ENCODE measurements around the gene PDP2. TPM values are rescaled to one million over a fixed set of nuclear protein-coding genes. Genes with fewer than 3 reads are reported as not detected.

The PDP2 gene
- total and polyA plus RNA-seq, 10 donors = 1.0 to 9.6 (median 5.6) TPM

DNA sequence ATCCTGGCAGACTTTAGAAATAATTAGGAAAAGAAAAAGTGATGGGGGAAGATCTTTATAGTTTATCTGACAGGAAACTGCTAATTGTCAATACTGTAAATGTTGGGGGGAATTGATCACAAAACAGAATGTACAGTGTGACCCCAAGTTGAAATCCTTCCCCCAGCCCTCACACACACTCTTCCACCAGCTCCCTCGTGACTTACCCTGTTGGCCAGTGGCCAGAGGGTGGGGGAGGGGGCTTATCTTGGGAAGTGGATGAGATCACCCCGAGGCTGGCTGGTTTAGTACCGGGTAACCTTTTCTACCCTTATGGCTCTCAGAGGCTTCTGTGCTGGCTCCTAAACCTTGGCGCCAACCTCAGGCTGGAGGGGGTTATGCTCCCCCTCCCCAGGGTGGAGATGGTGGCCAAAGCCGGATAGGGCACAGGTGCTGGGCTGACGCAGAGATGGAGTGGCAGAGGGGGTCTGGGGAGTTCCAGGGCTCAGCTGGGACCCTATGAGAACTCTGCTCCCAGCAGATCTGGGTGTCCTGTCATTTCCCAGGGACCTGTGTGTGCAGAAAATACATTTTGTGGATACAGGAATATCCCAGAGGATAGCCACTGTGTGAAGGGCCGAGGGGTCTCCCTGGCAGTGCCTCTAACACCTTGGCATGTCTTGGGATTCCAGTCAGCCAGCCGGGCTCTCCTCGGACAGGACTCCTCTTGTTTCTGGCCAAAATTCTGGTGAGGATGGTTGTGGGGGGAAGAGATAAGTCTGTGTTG, 19.8 kb downstream of the PDP2 start:
- intact Hi-C loops (cut with DNase I; ENCODE audit: low total_unique reads) = no loop called here
- peak overlapping the region in 4 of 8 donors; percentile 22 to 39 (median 34) for H3K27ac ChIP-seq
- H3K4me1 ChIP-seq = peaks cover 0 to 16% (median 7%) of the 10 kb centered on the region in 6 donors
- no peak for DNase-seq
- 46 to 56% (median 52%) methylated on average over 6 to 9 of the region's 9 CpGs for WGBS, 5 donors
- no peaks in the 10 kb centered on the region for H3K36me3 ChIP-seq
- TF ChIP-seq POLR2AphosphoS5 (IDR thresholded peaks at IDR 0.05) (no peak), CTCF (IDR thresholded peaks at IDR 0.05 in 8 of 11, conservative IDR thresholded peaks at IDR 0.05 in 3 of 11) (no peak), POLR2A (IDR thresholded peaks at IDR 0.05) (no peak)
- no peaks in the 10 kb centered on the region for H3K9me3 ChIP-seq
- no peak overlapping the region for H3K4me3 ChIP-seq
- no peaks in the 10 kb centered on the region for H3K27me3 ChIP-seq (replicated peaks in 1 of 7)

DNA sequence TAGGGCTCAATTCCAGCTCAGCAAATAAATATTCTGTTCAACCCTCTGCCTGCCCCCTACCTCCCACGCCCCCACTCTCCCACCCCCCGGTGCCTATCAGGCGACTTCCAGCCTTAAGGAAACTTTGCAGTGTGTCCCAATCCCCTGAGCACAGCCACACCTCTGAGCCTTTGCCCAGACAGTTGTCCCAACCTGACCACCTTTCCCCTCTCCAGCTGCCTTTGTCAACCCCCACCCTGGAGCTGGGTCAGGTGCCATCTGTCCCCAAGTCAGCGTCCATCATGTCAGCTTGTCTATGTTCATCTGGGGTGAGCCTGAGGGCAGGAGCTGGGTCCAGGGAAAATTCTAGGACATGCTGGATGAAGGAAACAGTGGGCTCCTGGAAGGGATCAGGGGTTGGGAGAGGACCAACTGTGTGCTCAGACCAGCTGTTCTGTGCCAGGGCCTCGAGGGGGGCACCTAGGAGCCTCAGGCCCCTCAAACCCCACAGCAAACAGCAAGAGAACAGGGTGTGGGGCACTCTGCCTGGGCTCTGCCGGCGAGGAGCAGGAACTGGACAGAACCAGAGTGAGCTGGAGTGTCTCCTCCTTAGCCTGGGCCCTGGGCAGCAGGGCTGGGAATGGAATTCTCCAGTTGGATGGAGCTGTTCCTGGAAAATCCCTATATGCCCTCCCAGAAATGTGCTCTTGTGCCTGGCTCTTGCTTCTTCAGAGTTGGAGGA, 20.6 kb downstream of the PDP2 start:
- DNase-seq = no peak
- Histone ChIP-seq H3K27ac (peak overlapping the region in 4 of 8 donors; percentile 22 to 57 (median 42)), H3K9me3 (no peaks in the 10 kb centered on the region), H3K4me3 (no peak overlapping the region), H3K36me3 (no peaks in the 10 kb centered on the region), H3K4me1 (peaks cover 0 to 16% (median 7%) of the 10 kb centered on the region in 6 donors), H3K27me3 (replicated peaks in 1 of 7) (no peaks in the 10 kb centered on the region)
- intact Hi-C loops (cut with DNase I; ENCODE audit: low total_unique reads) = no loop called here
- no peak for TF ChIP-seq CTCF (IDR thresholded peaks at IDR 0.05 in 8 of 11, conservative IDR thresholded peaks at IDR 0.05 in 3 of 11)
- no peak for TF ChIP-seq POLR2AphosphoS5 (IDR thresholded peaks at IDR 0.05)
- TF ChIP-seq POLR2A (IDR thresholded peaks at IDR 0.05) = no peak
- WGBS, 5 donors = 58 to 80% (median 73%) methylated on average over 5 to 7 of the region's 7 CpGs

DNA sequence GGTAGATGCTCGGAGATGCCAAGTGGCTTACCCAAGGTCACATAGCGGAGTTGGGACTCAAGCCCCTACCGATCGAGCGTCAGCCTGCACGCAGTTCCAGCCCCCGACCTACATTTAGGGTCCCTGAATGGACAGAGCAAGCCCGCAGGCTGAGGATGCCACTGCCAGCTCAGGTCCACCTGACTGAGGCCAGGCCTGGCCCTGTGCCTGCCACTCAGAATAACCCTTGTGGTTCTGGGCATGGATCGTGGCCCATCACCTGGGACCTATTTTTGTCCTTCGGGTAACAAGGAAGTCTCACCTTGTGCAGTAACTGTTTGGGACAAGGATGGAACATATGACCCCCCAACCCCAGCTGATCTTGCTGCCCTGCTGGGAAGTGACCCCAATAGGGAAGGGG, 21.3 kb downstream of the PDP2 start:
- TF ChIP-seq POLR2A (IDR thresholded peaks at IDR 0.05) = no peak
- no peak for TF ChIP-seq CTCF (IDR thresholded peaks at IDR 0.05 in 8 of 11, conservative IDR thresholded peaks at IDR 0.05 in 3 of 11)
- no peak for TF ChIP-seq POLR2AphosphoS5 (IDR thresholded peaks at IDR 0.05)
- Histone ChIP-seq H3K27ac (peak overlapping the region in 3 of 8 donors; percentile 22 to 57 (median 44)), H3K27me3 (replicated peaks in 1 of 7) (no peaks in the 10 kb centered on the region), H3K4me3 (no peak overlapping the region), H3K9me3 (no peaks in the 10 kb centered on the region), H3K4me1 (peaks cover 0 to 16% (median 7%) of the 10 kb centered on the region in 6 donors), H3K36me3 (no peaks in the 10 kb centered on the region)
- intact Hi-C loops (cut with DNase I; ENCODE audit: low total_unique reads) = no loop called here
- WGBS, 5 donors = 86 to 95% (median 92%) methylated on average over 8 to 10 of the region's 10 CpGs
- DNase-seq = peak; percentile 32
